Measurements from ENCODE around the gene ATRIP.

DNA sequence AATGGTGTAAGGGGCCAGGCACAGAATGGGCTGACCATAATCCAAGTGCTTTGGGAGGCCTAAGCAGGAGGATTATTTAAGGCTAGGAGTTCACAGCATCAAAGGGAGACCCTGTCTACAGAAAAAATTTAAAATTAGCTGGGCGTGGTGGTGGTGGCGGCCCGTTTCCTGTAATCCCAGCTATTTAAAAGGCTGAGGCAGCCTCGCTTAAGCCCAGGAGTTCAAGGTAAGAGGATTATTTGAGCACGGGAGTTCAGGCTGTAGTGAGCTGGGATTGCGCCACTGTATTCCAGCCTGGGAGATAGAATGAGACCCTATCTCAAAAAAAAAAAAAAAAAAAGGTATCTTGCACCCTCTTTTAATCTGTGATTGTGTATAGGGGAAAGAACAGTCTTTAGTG lies 4.6 kb upstream of the ATRIP start:
- TF ChIP-seq, protein P1, sequence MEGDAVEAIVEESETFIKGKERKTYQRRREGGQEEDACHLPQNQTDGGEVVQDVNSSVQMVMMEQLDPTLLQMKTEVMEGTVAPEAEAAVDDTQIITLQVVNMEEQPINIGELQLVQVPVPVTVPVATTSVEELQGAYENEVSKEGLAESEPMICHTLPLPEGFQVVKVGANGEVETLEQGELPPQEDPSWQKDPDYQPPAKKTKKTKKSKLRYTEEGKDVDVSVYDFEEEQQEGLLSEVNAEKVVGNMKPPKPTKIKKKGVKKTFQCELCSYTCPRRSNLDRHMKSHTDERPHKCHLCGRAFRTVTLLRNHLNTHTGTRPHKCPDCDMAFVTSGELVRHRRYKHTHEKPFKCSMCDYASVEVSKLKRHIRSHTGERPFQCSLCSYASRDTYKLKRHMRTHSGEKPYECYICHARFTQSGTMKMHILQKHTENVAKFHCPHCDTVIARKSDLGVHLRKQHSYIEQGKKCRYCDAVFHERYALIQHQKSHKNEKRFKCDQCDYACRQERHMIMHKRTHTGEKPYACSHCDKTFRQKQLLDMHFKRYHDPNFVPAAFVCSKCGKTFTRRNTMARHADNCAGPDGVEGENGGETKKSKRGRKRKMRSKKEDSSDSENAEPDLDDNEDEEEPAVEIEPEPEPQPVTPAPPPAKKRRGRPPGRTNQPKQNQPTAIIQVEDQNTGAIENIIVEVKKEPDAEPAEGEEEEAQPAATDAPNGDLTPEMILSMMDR (IDR thresholded peaks at IDR 0.05) = no peak
- TF ChIP-seq EP300 (IDR thresholded peaks at IDR 0.05) (no peak), POLR2A (IDR thresholded peaks at IDR 0.05) (no peak)

Data from sigmoid colon (tissue), 4 donors.